Left colon (tissue), 2 donors: ENCODE data around the gene ANXA2. TPM values are rescaled to one million over a fixed set of nuclear protein-coding genes. Genes with fewer than 3 reads are reported as not detected.
"Not testable (repeated sequence)": the region's sequence is repeated elsewhere in the genome, so short reads cannot be mapped to it uniquely, and the experiment has no call there.

ENCODE experiments used
- ATAC-seq: fragments of 200-7000 bp; cut with Tn5 transposase; one replicate; pipeline ENCODE4 v1.9.1; 2020; ENCODE audit warnings: mild to moderate bottlenecking, moderate library complexity
- DNase-seq, 2 donors: peaks; one replicate each; pipeline ENCODE4 v3.0.0-alpha.2; 2020
- intact Hi-C, 2 donors: fragments of 100-400 bp; cut with DNase I in 1 of 2; cut with micrococcal nuclease in 1 of 2; formaldehyde crosslinking; loops; one replicate each; pipeline versions ENCODE4 v1.11.2 to v1.14.0; 2022; cut with DNase I, micrococcal nuclease
- total RNA-seq, 2 donors: library from RNA; stranded (reverse); fragmentation: NEBNext Ultra II Directional; extraction: Animal tissue kit (Norgen Biotek cat#: 25700); gene quantifications; one replicate each; pipeline ENCODE4 v1.2.1, GENCODE V29; 2021
- donor health status: DM: no; HTN: no; CAD: no.
- donor health status: DM: yes; HTN: yes; CAD: no.

Gene ANXA2
- total RNA-seq, 2 donors from 2014 or later = 815 to 870 TPM

- DNase-seq = no peak
- intact Hi-C loops = loop anchor here in 1 of 2 donors (5.0 kb wide), 1 partner anchor 87 kb away; no protein-coding TSS in a partner anchor
- ATAC-seq = no peak
Measured at GRCh38 chr15:60355148-60355857, 42.5 kb downstream of the ANXA2 start.

- ATAC-seq (no peak), DNase-seq (no peak)
- intact Hi-C loops = no loop called here
Measured at GRCh38 chr15:60353245-60353920, 44.4 kb downstream of the ANXA2 start.

GRCh38 chr15:60352525-60352924 lies 45.3 kb downstream of the ANXA2 start:
- intact Hi-C loops = no loop called here
- DNase-seq (no peak), ATAC-seq (no peak)

- intact Hi-C loops = no loop called here
- no peak for ATAC-seq
- no peak for DNase-seq
Measured at GRCh38 chr15:60351066-60351465, 46.7 kb downstream of the ANXA2 start.

- intact Hi-C loops = no loop called here
- ATAC-seq (peak; percentile 8), DNase-seq (no peak)
Measured at GRCh38 chr15:60350108-60350507, 47.7 kb downstream of the ANXA2 start.

- DNase-seq (no peak), ATAC-seq (no peak)
- intact Hi-C loops = no loop called here
Measured at GRCh38 chr15:60349589-60349988, 48.2 kb downstream of the ANXA2 start.

- ATAC-seq (peak; percentile 14), DNase-seq (no peak)
- intact Hi-C loops = no loop called here
Measured at GRCh38 chr15:60347480-60348049, 50.2 kb downstream of the ANXA2 start.

- intact Hi-C loops = no loop called here
- no peak for ATAC-seq
Measured at GRCh38 chr15:60346653-60347052, 51.1 kb downstream of the ANXA2 start.

GRCh38 chr15:60346077-60346476 lies 51.7 kb downstream of the ANXA2 start:
- ATAC-seq (peak; percentile 13), DNase-seq (no peak)
- intact Hi-C loops = no loop called here

More at GRCh38 chr15:60346653-60347052, 51.1 kb downstream of the ANXA2 start:
- DNase-seq = no peak

- intact Hi-C loops = no loop called here
- peak; percentile 8 for ATAC-seq
Measured at GRCh38 chr15:60345598-60345997, 52.2 kb downstream of the ANXA2 start.

GRCh38 chr15:60344987-60345386 lies 52.8 kb downstream of the ANXA2 start:
- intact Hi-C loops = no loop called here
- ATAC-seq (no peak), DNase-seq (no peak)

More at GRCh38 chr15:60345598-60345997, 52.2 kb downstream of the ANXA2 start:
- DNase-seq = no peak

- no peak for ATAC-seq
- DNase-seq = no peak
- intact Hi-C loops = no loop called here
Measured at GRCh38 chr15:60344461-60344860, 53.3 kb downstream of the ANXA2 start.

GRCh38 chr15:60343221-60343970 lies 54.4 kb downstream of the ANXA2 start:
- ATAC-seq (no peak), DNase-seq (no peak)
- intact Hi-C loops = no loop called here

- intact Hi-C loops = no loop called here
- ATAC-seq = no peak
- DNase-seq = no peak
Measured at GRCh38 chr15:60340207-60340921, 57.4 kb downstream of the ANXA2 start.

GRCh38 chr15:60339236-60339635 lies 58.5 kb downstream of the ANXA2 start:
- DNase-seq (no peak), ATAC-seq (no peak)
- intact Hi-C loops = no loop called here

GRCh38 chr15:60338810-60339209 lies 59.0 kb downstream of the ANXA2 start:
- intact Hi-C loops = no loop called here
- DNase-seq = no peak
- ATAC-seq = peak; percentile 57

GRCh38 chr15:60337076-60337475 lies 60.7 kb downstream of the ANXA2 start:
- ATAC-seq = no peak
- intact Hi-C loops = no loop called here
- no peak for DNase-seq

- DNase-seq, intact Hi-C loops: not testable (repeated sequence)
- peak; percentile 71 for ATAC-seq
Measured at GRCh38 chr15:60335296-60335695, 62.5 kb downstream of the ANXA2 start.
